Measurements from ENCODE around the gene AGFG2. TPM values are rescaled to one million over a fixed set of nuclear protein-coding genes. Genes with fewer than 3 reads are reported as not detected.
"Not testable (repeated sequence)": the region's sequence is repeated elsewhere in the genome, so short reads cannot be mapped to it uniquely, and the experiment has no call there.

Gene AGFG2
- total and polyA plus RNA-seq, 2 donors: 7.4 to 15.4 TPM

GRCh38 chr7:100544967-100545359 is 6.0 kb downstream of the AGFG2 start:
- H3K4me1 ChIP-seq (ENCODE audit: control insufficient read depth in 2 of 2, insufficient read depth in 2 of 2, low read length in 2 of 2): peaks cover 12 to 48% of the 10 kb centered on the region in 2 donors
- H3K9me3 ChIP-seq (ENCODE audit: control insufficient read depth in 2 of 2, insufficient read depth in 1 of 2, low read length in 1 of 2): no peaks in the 10 kb centered on the region
- H3K4me3 ChIP-seq (ENCODE audit: low read length in 2 of 2): no peak overlapping the region
- peaks cover 3 to 5% of the 10 kb centered on the region in 2 donors for H3K36me3 ChIP-seq (ENCODE audit: control insufficient read depth in 2 of 2, insufficient read depth in 2 of 2, low read length in 1 of 2)
- peak overlapping the region; percentile 65 to 66 for H3K27ac ChIP-seq (ENCODE audit: low read depth in 1 of 2, low read length in 1 of 2)
- no peaks in the 10 kb centered on the region for H3K27me3 ChIP-seq (ENCODE audit: control insufficient read depth in 2 of 2, insufficient read depth in 1 of 2, low read length in 1 of 2)
- no peak for DNase-seq (ENCODE audit: low read depth in 6 of 9, low spot score in 9 of 9)
- WGBS: 90% methylated on average over 1 of the region's 1 CpG

- peaks cover 3 to 7% of the 10 kb centered on the region in 2 donors for H3K36me3 ChIP-seq (ENCODE audit: control insufficient read depth in 2 of 2, insufficient read depth in 2 of 2, low read length in 1 of 2)
- H3K4me3 ChIP-seq (ENCODE audit: low read length in 2 of 2): no peak overlapping the region
- no peaks in the 10 kb centered on the region for H3K27me3 ChIP-seq (ENCODE audit: control insufficient read depth in 2 of 2, insufficient read depth in 1 of 2, low read length in 1 of 2)
- H3K9me3 ChIP-seq (ENCODE audit: control insufficient read depth in 2 of 2, insufficient read depth in 1 of 2, low read length in 1 of 2): no peaks in the 10 kb centered on the region
- no peak for DNase-seq (ENCODE audit: low read depth in 6 of 9, low spot score in 9 of 9)
- 88% methylated on average over 3 of the region's 3 CpGs for WGBS
- peaks cover 8 to 50% of the 10 kb centered on the region in 2 donors for H3K4me1 ChIP-seq (ENCODE audit: control insufficient read depth in 2 of 2, insufficient read depth in 2 of 2, low read length in 2 of 2)
- H3K27ac ChIP-seq (ENCODE audit: low read depth in 1 of 2, low read length in 1 of 2): peak overlapping the region; percentile 65 to 66
These were observed 6.5 kb downstream of the AGFG2 start for GRCh38 chr7:100545360-100546128.

GRCh38 chr7:100546129-100546925 is 7.3 kb downstream of the AGFG2 start:
- Histone ChIP-seq H3K27me3 (ENCODE audit: control insufficient read depth in 2 of 2, insufficient read depth in 1 of 2, low read length in 1 of 2) (no peaks in the 10 kb centered on the region), H3K36me3 (ENCODE audit: control insufficient read depth in 2 of 2, insufficient read depth in 2 of 2, low read length in 1 of 2) (peaks cover 3 to 8% of the 10 kb centered on the region in 2 donors), H3K27ac (ENCODE audit: low read depth in 1 of 2, low read length in 1 of 2) (peak overlapping the region; percentile 66 to 77), H3K9me3 (ENCODE audit: control insufficient read depth in 2 of 2, insufficient read depth in 1 of 2, low read length in 1 of 2) (no peaks in the 10 kb centered on the region), H3K4me1 (ENCODE audit: control insufficient read depth in 2 of 2, insufficient read depth in 2 of 2, low read length in 2 of 2) (peaks cover 8 to 51% of the 10 kb centered on the region in 2 donors), H3K4me3 (ENCODE audit: low read length in 2 of 2) (no peak overlapping the region)
- WGBS: 92% methylated on average over 10 of the region's 10 CpGs
- no peak for DNase-seq (ENCODE audit: low read depth in 6 of 9, low spot score in 9 of 9)

DNA sequence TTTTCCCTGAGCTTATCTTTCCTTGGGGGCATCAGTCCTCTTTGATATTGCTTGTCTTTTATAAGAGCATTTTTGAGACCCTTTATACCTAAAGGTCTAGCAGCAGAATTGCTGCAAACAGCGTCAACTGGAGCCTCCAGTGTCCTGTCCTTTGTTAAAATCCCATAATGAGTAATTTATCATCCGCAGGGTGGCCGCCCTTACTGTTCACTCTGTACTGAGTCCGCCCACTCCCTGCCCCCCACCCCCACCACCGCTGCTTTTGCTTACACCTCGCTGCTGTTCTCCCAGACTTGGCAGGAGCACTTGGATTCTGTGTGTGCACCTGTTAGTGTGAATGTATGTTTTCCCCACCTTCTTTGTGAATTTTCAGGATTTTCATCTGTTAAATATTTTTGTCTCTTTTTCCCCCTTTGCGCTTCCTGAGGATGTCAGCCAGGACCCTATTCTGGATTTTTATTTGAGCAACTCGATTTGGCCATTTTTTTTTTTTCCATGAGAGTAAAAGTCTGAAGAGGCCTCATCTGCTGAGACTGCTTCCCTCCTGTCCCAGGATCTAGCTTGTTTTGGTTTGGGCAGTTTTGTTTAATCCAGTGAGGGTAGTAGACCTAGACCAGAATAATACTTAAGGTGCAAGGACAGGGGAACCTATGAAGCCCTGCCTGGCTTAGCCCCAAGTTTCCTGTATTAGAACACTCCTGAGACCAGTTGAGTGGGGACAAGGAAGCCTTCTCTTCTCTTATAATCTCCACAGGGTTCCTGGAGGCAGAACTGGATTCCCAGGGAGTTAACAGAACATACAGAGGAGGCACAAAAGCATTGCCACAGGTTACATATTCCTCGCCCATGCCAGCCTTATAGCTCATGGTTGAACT is 8.2 kb downstream of the AGFG2 start:
- 92% methylated on average over 9 of the region's 9 CpGs for WGBS
- H3K27me3 ChIP-seq (ENCODE audit: control insufficient read depth in 2 of 2, insufficient read depth in 1 of 2, low read length in 1 of 2): no peaks in the 10 kb centered on the region
- no peak for DNase-seq (ENCODE audit: low read depth in 6 of 9, low spot score in 9 of 9)
- H3K4me3 ChIP-seq (ENCODE audit: low read length in 2 of 2): no peak overlapping the region
- H3K36me3 ChIP-seq (ENCODE audit: control insufficient read depth in 2 of 2, insufficient read depth in 2 of 2, low read length in 1 of 2): peaks cover 3 to 9% of the 10 kb centered on the region in 2 donors
- H3K27ac ChIP-seq (ENCODE audit: low read depth in 1 of 2, low read length in 1 of 2): peak overlapping the region; percentile 66 to 77
- H3K4me1 ChIP-seq (ENCODE audit: control insufficient read depth in 2 of 2, insufficient read depth in 2 of 2, low read length in 2 of 2): peaks cover 8 to 51% of the 10 kb centered on the region in 2 donors
- H3K9me3 ChIP-seq (ENCODE audit: control insufficient read depth in 2 of 2, insufficient read depth in 1 of 2, low read length in 1 of 2): no peaks in the 10 kb centered on the region

DNA sequence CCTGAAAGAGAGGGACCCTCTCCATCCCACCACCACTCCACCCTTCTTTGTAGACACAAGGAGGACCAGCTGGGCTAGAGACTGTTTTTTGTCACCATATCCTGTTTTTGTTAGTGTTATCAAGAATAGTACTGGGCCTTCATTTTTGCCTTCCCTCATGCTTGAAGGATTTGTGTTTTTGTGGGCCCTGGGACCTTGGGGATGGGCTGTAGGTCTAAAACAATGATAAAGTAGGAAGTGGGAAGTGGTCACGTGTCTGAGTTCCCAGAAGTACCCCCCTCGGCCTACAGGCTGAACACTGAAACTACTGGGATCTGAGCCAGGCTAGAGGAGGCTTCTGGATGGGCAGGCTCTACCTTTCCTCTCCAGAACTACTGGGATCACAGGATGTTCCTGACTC is 8.9 kb downstream of the AGFG2 start:
- Histone ChIP-seq H3K4me1 (ENCODE audit: control insufficient read depth in 2 of 2, insufficient read depth in 2 of 2, low read length in 2 of 2) (peaks cover 8 to 51% of the 10 kb centered on the region in 2 donors), H3K27me3 (ENCODE audit: control insufficient read depth in 2 of 2, insufficient read depth in 1 of 2, low read length in 1 of 2) (no peaks in the 10 kb centered on the region), H3K27ac (ENCODE audit: low read depth in 1 of 2, low read length in 1 of 2) (peak overlapping the region in 1 of 2 donors; percentile 2), H3K36me3 (ENCODE audit: control insufficient read depth in 2 of 2, insufficient read depth in 2 of 2, low read length in 1 of 2) (peaks cover 10 to 17% of the 10 kb centered on the region in 2 donors), H3K9me3 (ENCODE audit: control insufficient read depth in 2 of 2, insufficient read depth in 1 of 2, low read length in 1 of 2) (no peaks in the 10 kb centered on the region), H3K4me3 (ENCODE audit: low read length in 2 of 2) (no peak overlapping the region)
- DNase-seq (ENCODE audit: low read depth in 6 of 9, low spot score in 9 of 9): no peak
- WGBS: 55% methylated on average over 2 of the region's 2 CpGs

DNA sequence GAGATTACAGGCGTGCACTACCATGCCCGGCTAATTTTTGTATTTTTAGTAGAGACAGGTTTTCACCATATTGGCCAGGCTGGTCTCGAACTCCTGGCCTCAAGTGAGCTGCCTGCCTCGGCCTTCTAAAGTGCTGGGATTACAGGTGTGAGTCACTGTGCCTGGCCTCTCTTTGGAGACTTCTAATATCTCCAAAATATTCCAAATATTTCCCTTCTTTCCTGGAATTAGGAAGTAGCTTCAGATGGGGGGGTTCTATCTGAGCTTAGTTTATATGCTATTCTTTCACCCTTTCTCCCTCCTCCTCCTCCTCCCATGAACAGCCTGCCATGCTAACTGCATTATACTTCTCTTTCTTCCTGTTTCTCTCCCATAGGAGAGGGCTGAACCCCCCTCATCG is 9.4 kb downstream of the AGFG2 start:
- WGBS: 96% methylated on average over 5 of the region's 5 CpGs
- H3K27me3 ChIP-seq (ENCODE audit: control insufficient read depth in 2 of 2, insufficient read depth in 1 of 2, low read length in 1 of 2); H3K4me3 ChIP-seq (ENCODE audit: low read length in 2 of 2); H3K27ac ChIP-seq (ENCODE audit: low read depth in 1 of 2, low read length in 1 of 2); H3K9me3 ChIP-seq (ENCODE audit: control insufficient read depth in 2 of 2, insufficient read depth in 1 of 2, low read length in 1 of 2); DNase-seq (ENCODE audit: low read depth in 6 of 9, low spot score in 9 of 9): not testable (repeated sequence)
- H3K4me1 ChIP-seq (ENCODE audit: control insufficient read depth in 2 of 2, insufficient read depth in 2 of 2, low read length in 2 of 2): peaks cover 8 to 51% of the 10 kb centered on the region in 2 donors
- peaks cover 14 to 22% of the 10 kb centered on the region in 2 donors for H3K36me3 ChIP-seq (ENCODE audit: control insufficient read depth in 2 of 2, insufficient read depth in 2 of 2, low read length in 1 of 2)

- H3K4me1 ChIP-seq (ENCODE audit: control insufficient read depth in 2 of 2, insufficient read depth in 2 of 2, low read length in 2 of 2): peaks cover 4 to 19% of the 10 kb centered on the region in 2 donors
- H3K36me3 ChIP-seq (ENCODE audit: control insufficient read depth in 2 of 2, insufficient read depth in 2 of 2, low read length in 1 of 2): peaks cover 37 to 44% of the 10 kb centered on the region in 2 donors
- no peak for DNase-seq (ENCODE audit: low read depth in 6 of 9, low spot score in 9 of 9)
- WGBS: 99% methylated on average over 2 of the region's 2 CpGs
- no peaks in the 10 kb centered on the region for H3K9me3 ChIP-seq (ENCODE audit: control insufficient read depth in 2 of 2, insufficient read depth in 1 of 2, low read length in 1 of 2)
- no peaks in the 10 kb centered on the region for H3K27me3 ChIP-seq (ENCODE audit: control insufficient read depth in 2 of 2, insufficient read depth in 1 of 2, low read length in 1 of 2)
- no peak overlapping the region for H3K4me3 ChIP-seq (ENCODE audit: low read length in 2 of 2)
- no peak overlapping the region for H3K27ac ChIP-seq (ENCODE audit: low read depth in 1 of 2, low read length in 1 of 2)
These were observed 13.5 kb downstream of the AGFG2 start for GRCh38 chr7:100552532-100552931.

DNA sequence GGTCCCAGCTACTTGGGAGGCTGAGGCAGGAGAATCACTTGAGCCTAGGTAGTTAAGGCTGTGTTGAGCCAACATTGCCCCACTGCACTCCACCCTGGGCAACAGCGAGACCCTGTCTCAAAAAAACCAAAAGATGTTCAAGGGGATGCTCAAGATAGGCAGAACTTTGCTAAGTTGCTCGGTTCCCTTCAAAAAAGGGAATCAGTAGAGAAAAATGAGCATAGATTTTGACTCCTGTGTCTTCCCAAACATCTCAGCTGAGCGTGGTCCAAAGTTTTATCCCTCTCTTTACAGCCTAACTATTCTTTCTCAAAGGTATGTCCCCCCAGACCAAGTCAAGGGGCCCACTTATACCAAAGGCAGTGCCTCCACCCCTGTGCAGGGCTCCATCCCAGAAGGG is 14.0 kb downstream of the AGFG2 start:
- H3K4me1 ChIP-seq (ENCODE audit: control insufficient read depth in 2 of 2, insufficient read depth in 2 of 2, low read length in 2 of 2): peaks cover 4 to 14% of the 10 kb centered on the region in 2 donors
- no peaks in the 10 kb centered on the region for H3K27me3 ChIP-seq (ENCODE audit: control insufficient read depth in 2 of 2, insufficient read depth in 1 of 2, low read length in 1 of 2)
- H3K36me3 ChIP-seq (ENCODE audit: control insufficient read depth in 2 of 2, insufficient read depth in 2 of 2, low read length in 1 of 2): peaks cover 37 to 44% of the 10 kb centered on the region in 2 donors
- 97% methylated on average over 3 of the region's 3 CpGs for WGBS
- no peaks in the 10 kb centered on the region for H3K9me3 ChIP-seq (ENCODE audit: control insufficient read depth in 2 of 2, insufficient read depth in 1 of 2, low read length in 1 of 2)
- H3K27ac ChIP-seq (ENCODE audit: low read depth in 1 of 2, low read length in 1 of 2): no peak overlapping the region
- no peak for DNase-seq (ENCODE audit: low read depth in 6 of 9, low spot score in 9 of 9)
- H3K4me3 ChIP-seq (ENCODE audit: low read length in 2 of 2): no peak overlapping the region

Data from thymus (tissue), 11 donors.